ENCODE data around the gene THSD4. TPM values are rescaled to one million over a fixed set of nuclear protein-coding genes. Genes with fewer than 3 reads are reported as not detected.
A peak's percentile ranks its signal among the peaks of the same experiment; 100 is the strongest.

The THSD4 gene
- total RNA-seq, 4 donors from 2014 or later, result 2.7 to 49.2 (median 15.8) TPM

- no peak for TF ChIP-seq CTCF (IDR thresholded peaks at IDR 0.05)
- ATAC-seq (ENCODE audit: low FRiP score), result peak; percentile 3
These were observed 695.9 kb downstream of the THSD4 start for GRCh38 chr15:71811036-71811736.

GRCh38 chr15:71811752-71812735 is 696.8 kb downstream of the THSD4 start:
- no peak for TF ChIP-seq CTCF (IDR thresholded peaks at IDR 0.05)
- peak; percentile 21 for ATAC-seq (ENCODE audit: low FRiP score)
- DNase-seq (ENCODE audit: low spot score), result no peak

More at GRCh38 chr15:71811036-71811736, 695.9 kb downstream of the THSD4 start:
- no peak for DNase-seq (ENCODE audit: low spot score)

- DNase-seq (ENCODE audit: low spot score) (no peak), ATAC-seq (ENCODE audit: low FRiP score) (no peak)
- TF ChIP-seq CTCF (IDR thresholded peaks at IDR 0.05), result no peak
These were observed 697.9 kb downstream of the THSD4 start for GRCh38 chr15:71812966-71813722.

GRCh38 chr15:71813723-71814470 is 698.6 kb downstream of the THSD4 start:
- DNase-seq (ENCODE audit: low spot score), result no peak
- TF ChIP-seq CTCF (IDR thresholded peaks at IDR 0.05), result no peak
- ATAC-seq (ENCODE audit: low FRiP score), result no peak

- no peak for TF ChIP-seq CTCF (IDR thresholded peaks at IDR 0.05)
- ATAC-seq (ENCODE audit: low FRiP score) (no peak), DNase-seq (ENCODE audit: low spot score) (no peak)
These were observed 700.0 kb downstream of the THSD4 start for GRCh38 chr15:71815301-71815700.

- no peak for DNase-seq (ENCODE audit: low spot score)
- no peak for TF ChIP-seq CTCF (IDR thresholded peaks at IDR 0.05)
- no peak for ATAC-seq (ENCODE audit: low FRiP score)
These were observed 702.1 kb downstream of the THSD4 start for GRCh38 chr15:71817351-71817750.
